Neural cell (in vitro differentiated cells): ENCODE results near the gene FAM219B. TPM values are rescaled to one million over a fixed set of nuclear protein-coding genes. Genes with fewer than 3 reads are reported as not detected.

Experiments
- H2AFZ ChIP-seq: fragments of 200-600, 300-800 bp; sonication (generic), shearing (Covaris generic); 2 replicates; pipeline ENCODE4 v1.6.0; 2014; ENCODE audit warnings: low read depth, mild to moderate bottlenecking, antibody characterized with exemption, low read length, moderate library complexity
- H3F3A ChIP-seq: fragments of 200-600 bp; shearing (Covaris generic); 2 replicates; pipeline ENCODE4 v1.6.1; 2016; ENCODE audit warnings: mild to moderate bottlenecking, moderate library complexity, mixed read lengths, antibody characterized with exemption, low read length; ENCODE audit not compliant: insufficient read depth, poor library complexity, severe bottlenecking
- H3K27ac ChIP-seq: fragments of 200-600, 300-800 bp; sonication (generic), shearing (Covaris generic); 2 replicates; pipeline ENCODE4 v1.5.1; 2014; ENCODE audit warnings: mild to moderate bottlenecking, low read length, moderate library complexity
- H3K27me3 ChIP-seq: fragments of 300-800, 200-600 bp; sonication (generic), shearing (Covaris generic); 2 replicates; pipeline ENCODE4 v1.6.0; 2014; ENCODE audit warnings: mild to moderate bottlenecking, low read depth, low read length, moderate library complexity; ENCODE audit not compliant: insufficient read depth
- H3K36me3 ChIP-seq: fragments of 300-800, 200-600 bp; sonication (generic), shearing (Covaris generic); 2 replicates; pipeline ENCODE4 v1.5.1; 2014; ENCODE audit warnings: mild to moderate bottlenecking, antibody characterized with exemption, low read length, moderate library complexity; ENCODE audit not compliant: insufficient read depth
- H3K4me2 ChIP-seq: fragments of 300-800, 200-600 bp; sonication (generic), shearing (Covaris generic); 2 replicates; pipeline ENCODE4 v1.6.0; 2014; ENCODE audit warnings: mild to moderate bottlenecking, low read length
- H3K4me3 ChIP-seq: fragments of 300-800, 200-600 bp; sonication (generic), shearing (Covaris generic); 2 replicates; pipeline ENCODE4 v1.5.1; 2014; ENCODE audit warnings: mild to moderate bottlenecking, low read length, moderate library complexity
- H3K79me2 ChIP-seq: fragments of 200-600 bp; shearing (Covaris generic); replicated peaks from 2 replicates; pipeline ENCODE4 v1.6.0; 2014; ENCODE audit warnings: mild to moderate bottlenecking, low read length, moderate library complexity; ENCODE audit not compliant: insufficient read depth
- H3K9ac ChIP-seq: fragments of 300-800, 200-600 bp; sonication (generic), shearing (Covaris generic); 2 replicates; pipeline ENCODE4 v1.6.1; 2016; ENCODE audit warnings: mild to moderate bottlenecking, low read length, mixed read lengths
- H3K9me2 ChIP-seq: fragments of 200-600 bp; shearing (Covaris generic); 2 replicates; pipeline ENCODE4 v1.6.1; 2016; ENCODE audit warnings: mild to moderate bottlenecking, low read length, mixed read lengths; ENCODE audit not compliant: insufficient read depth
- H3K9me3 ChIP-seq: fragments of 200-600, 300-800 bp; sonication (generic), shearing (Covaris generic); 2 replicates; pipeline ENCODE4 v1.6.1; 2016; ENCODE audit warnings: mild to moderate bottlenecking, mixed run types, low read length, moderate library complexity, mixed read lengths
- H4K20me1 ChIP-seq: fragments of 200-600 bp; shearing (Covaris generic); 2 replicates; pipeline ENCODE4 v1.6.1; 2016; ENCODE audit warnings: mild to moderate bottlenecking, mixed run types; ENCODE audit not compliant: insufficient read depth
- EP300 ChIP-seq: fragments of 450-650 bp; conservative IDR thresholded peaks from 2 replicates; pipeline ENCODE4 v1.6.1; 2014; ENCODE audit warnings: antibody characterized with exemption, mild to moderate bottlenecking, moderate library complexity; ENCODE audit not compliant: poor library complexity, severe bottlenecking
- EZH2 ChIP-seq: fragments of 200-600, 300-800 bp; shearing (Covaris generic), sonication (generic); IDR thresholded peaks from 2 replicates; pipeline ENCODE4 v1.6.1; 2014; ENCODE audit warnings: antibody characterized with exemption, low read length, borderline replicate concordance, mild to moderate bottlenecking; ENCODE audit not compliant: insufficient read depth, poor library complexity, severe bottlenecking
- MXI1 ChIP-seq: fragments of 450-650 bp; conservative IDR thresholded peaks from 2 replicates; pipeline ENCODE4 v1.6.1; 2014; ENCODE audit warnings: antibody characterized with exemption, mild to moderate bottlenecking; ENCODE audit not compliant: poor library complexity, severe bottlenecking
- POLR2AphosphoS5 ChIP-seq: IDR thresholded peaks from 2 replicates; pipeline ENCODE4 v1.6.1; 2012
- RAD21 ChIP-seq: fragments of 450-650 bp; conservative IDR thresholded peaks from 2 replicates; pipeline ENCODE4 v1.6.1; 2014; ENCODE audit warnings: antibody characterized with exemption, mild to moderate bottlenecking, moderate library complexity
- SMC3 ChIP-seq: fragments of 450-650 bp; conservative IDR thresholded peaks from 2 replicates; pipeline ENCODE4 v1.6.1; 2014; ENCODE audit warnings: antibody characterized with exemption, mild to moderate bottlenecking, moderate library complexity; ENCODE audit not compliant: poor library complexity
- TAF1 ChIP-seq: IDR thresholded peaks from 2 replicates; pipeline ENCODE4 v1.6.1; 2012; ENCODE audit warnings: low read depth
- polyA plus RNA-seq: library from polyadenylated mRNA; depleted of rRNA; stranded (reverse); fragments of >200 nt; gene quantifications from 2 replicates; pipeline ENCODE4 v1.2.3, GENCODE V29; 2014
- TF ChIP-seq, protein P1 (sequence below): fragments of 450-650 bp; IDR thresholded peaks from 2 replicates; pipeline ENCODE4 v1.5.1; 2014; ENCODE audit warnings: antibody characterized with exemption, mild to moderate bottlenecking, moderate library complexity; ENCODE audit not compliant: poor library complexity, severe bottlenecking
- TF ChIP-seq, protein P2 (sequence below): IDR thresholded peaks from 2 replicates; pipeline ENCODE4 v1.6.1; 2012; ENCODE audit warnings: borderline replicate concordance

Gene FAM219B
- polyA plus RNA-seq, 1 donor from 2014 or later: 250 TPM

DNA sequence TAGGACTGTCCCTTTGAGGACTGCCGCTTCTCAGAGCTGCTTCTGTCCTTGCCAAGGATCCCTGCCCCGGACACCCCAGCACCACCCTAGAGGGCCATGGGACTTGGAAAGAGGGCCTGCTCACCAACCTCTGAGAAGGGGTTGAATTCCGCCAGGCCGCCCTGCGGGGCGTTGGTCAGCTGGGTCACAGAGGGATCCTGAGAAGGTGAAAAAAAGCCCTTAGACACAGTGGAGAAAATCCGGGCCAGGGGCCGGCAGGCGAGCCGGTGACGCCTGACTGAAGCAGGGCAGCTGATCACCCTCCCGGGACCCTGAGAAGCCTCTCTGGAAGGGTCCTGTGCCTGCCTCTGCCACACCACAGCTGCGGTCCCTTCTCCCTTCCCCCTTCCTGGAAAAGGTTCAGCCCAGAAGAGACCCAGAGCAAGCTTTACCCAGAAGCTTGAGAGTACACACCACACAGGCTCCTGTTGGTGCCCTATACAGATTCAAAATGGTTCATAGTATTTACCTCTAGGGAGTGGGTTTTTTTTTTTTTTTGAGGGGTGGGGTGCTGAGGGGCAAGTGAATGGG, 52.1 kb downstream of the FAM219B start:
- H3K9me3 ChIP-seq: no peaks in the 10 kb centered on the region
- TF ChIP-seq EZH2 (no peak), POLR2AphosphoS5 (no peak), MXI1 (no peak), TAF1 (no peak), EP300 (no peak), RAD21 (no peak), SMC3 (no peak)
- TF ChIP-seq, protein P1, sequence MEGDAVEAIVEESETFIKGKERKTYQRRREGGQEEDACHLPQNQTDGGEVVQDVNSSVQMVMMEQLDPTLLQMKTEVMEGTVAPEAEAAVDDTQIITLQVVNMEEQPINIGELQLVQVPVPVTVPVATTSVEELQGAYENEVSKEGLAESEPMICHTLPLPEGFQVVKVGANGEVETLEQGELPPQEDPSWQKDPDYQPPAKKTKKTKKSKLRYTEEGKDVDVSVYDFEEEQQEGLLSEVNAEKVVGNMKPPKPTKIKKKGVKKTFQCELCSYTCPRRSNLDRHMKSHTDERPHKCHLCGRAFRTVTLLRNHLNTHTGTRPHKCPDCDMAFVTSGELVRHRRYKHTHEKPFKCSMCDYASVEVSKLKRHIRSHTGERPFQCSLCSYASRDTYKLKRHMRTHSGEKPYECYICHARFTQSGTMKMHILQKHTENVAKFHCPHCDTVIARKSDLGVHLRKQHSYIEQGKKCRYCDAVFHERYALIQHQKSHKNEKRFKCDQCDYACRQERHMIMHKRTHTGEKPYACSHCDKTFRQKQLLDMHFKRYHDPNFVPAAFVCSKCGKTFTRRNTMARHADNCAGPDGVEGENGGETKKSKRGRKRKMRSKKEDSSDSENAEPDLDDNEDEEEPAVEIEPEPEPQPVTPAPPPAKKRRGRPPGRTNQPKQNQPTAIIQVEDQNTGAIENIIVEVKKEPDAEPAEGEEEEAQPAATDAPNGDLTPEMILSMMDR: no peak
- TF ChIP-seq, protein P2, sequence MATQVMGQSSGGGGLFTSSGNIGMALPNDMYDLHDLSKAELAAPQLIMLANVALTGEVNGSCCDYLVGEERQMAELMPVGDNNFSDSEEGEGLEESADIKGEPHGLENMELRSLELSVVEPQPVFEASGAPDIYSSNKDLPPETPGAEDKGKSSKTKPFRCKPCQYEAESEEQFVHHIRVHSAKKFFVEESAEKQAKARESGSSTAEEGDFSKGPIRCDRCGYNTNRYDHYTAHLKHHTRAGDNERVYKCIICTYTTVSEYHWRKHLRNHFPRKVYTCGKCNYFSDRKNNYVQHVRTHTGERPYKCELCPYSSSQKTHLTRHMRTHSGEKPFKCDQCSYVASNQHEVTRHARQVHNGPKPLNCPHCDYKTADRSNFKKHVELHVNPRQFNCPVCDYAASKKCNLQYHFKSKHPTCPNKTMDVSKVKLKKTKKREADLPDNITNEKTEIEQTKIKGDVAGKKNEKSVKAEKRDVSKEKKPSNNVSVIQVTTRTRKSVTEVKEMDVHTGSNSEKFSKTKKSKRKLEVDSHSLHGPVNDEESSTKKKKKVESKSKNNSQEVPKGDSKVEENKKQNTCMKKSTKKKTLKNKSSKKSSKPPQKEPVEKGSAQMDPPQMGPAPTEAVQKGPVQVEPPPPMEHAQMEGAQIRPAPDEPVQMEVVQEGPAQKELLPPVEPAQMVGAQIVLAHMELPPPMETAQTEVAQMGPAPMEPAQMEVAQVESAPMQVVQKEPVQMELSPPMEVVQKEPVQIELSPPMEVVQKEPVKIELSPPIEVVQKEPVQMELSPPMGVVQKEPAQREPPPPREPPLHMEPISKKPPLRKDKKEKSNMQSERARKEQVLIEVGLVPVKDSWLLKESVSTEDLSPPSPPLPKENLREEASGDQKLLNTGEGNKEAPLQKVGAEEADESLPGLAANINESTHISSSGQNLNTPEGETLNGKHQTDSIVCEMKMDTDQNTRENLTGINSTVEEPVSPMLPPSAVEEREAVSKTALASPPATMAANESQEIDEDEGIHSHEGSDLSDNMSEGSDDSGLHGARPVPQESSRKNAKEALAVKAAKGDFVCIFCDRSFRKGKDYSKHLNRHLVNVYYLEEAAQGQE: no peak
- no peak overlapping the region for H2AFZ ChIP-seq
- H3K9me2 ChIP-seq: no peaks in the 10 kb centered on the region
- no peaks in the 10 kb centered on the region for H3F3A ChIP-seq
- H3K27ac ChIP-seq: no peak overlapping the region
- H4K20me1 ChIP-seq: no peaks in the 10 kb centered on the region
- no peaks in the 10 kb centered on the region for H3K27me3 ChIP-seq
- H3K4me3 ChIP-seq: no peak overlapping the region
- H3K36me3 ChIP-seq: no peaks in the 10 kb centered on the region
- no peaks in the 10 kb centered on the region for H3K79me2 ChIP-seq
- H3K4me2 ChIP-seq: no peak overlapping the region
- H3K9ac ChIP-seq: no peak overlapping the region

DNA sequence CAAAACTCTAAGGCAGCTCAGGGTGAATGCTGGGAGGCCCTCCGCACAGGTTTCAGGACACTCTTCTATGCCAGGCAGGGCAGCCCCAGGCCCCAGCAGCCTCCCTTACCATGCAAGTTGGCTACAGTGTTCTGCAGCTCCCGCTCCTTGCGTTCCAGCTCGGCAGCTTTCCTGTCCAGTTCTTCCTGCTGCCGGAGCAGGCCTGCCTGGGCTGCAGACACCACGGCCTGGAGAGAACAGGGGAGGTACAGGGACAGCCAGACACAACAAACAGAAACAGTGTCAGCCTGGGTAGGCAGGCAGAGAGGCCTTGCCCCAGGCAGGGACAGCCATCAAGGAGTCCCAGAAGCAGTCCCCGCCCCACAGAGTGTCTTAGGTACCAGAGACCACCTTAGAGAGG, 54.7 kb downstream of the FAM219B start:
- Histone ChIP-seq H3F3A (no peaks in the 10 kb centered on the region), H2AFZ (no peak overlapping the region), H3K4me2 (no peak overlapping the region), H3K9me2 (no peaks in the 10 kb centered on the region), H4K20me1 (no peaks in the 10 kb centered on the region), H3K9ac (no peak overlapping the region), H3K79me2 (no peaks in the 10 kb centered on the region), H3K27ac (no peak overlapping the region), H3K27me3 (no peaks in the 10 kb centered on the region), H3K36me3 (no peaks in the 10 kb centered on the region), H3K9me3 (no peaks in the 10 kb centered on the region), H3K4me3 (no peak overlapping the region)
- TF ChIP-seq EP300 (no peak), RAD21 (no peak), POLR2AphosphoS5 (no peak), TAF1 (no peak), MXI1 (no peak), SMC3 (no peak), EZH2 (no peak)
- TF ChIP-seq, protein P1: no peak
- TF ChIP-seq, protein P2: no peak
